A673 (cell line): ENCODE data around the gene SMAGP.

Experiments
- EZH2 ChIP-seq: fragments of 200-600 bp; sonication (generic); IDR thresholded peaks from 2 replicates; pipeline ENCODE4 v1.6.1; 2017; ENCODE audit warnings: borderline replicate concordance, low read depth, mild to moderate bottlenecking, mixed read lengths, antibody characterized with exemption, low read length; ENCODE audit not compliant: poor library complexity, severe bottlenecking
- TF ChIP-seq, protein P1 (sequence below): fragments of 300-800, 200-600 bp; sonication (generic); conservative IDR thresholded peaks from 2 replicates; pipeline ENCODE4 v1.5.1; 2017; ENCODE audit warnings: low read depth, mild to moderate bottlenecking, antibody characterized with exemption, low read length, moderate library complexity, mixed read lengths

DNA sequence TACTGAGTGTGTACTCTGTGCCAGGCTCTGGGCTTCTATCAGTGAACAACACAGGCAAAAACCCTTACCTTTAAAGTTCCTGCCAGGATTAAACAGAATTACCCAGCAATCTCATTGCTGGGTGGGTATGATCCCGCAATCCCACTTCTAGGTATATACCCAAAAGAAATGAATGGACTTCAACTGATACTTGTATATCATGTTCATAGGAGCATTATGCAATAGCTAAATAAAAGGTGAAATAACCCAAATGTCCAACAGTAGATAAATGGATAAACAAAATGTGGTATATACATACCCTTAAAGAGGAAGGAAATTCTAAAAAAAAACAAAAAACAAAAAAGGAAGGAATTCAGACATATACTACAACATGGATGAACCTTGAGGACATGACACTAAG lies 16.9 kb downstream of the SMAGP start:
- TF ChIP-seq, protein P1, sequence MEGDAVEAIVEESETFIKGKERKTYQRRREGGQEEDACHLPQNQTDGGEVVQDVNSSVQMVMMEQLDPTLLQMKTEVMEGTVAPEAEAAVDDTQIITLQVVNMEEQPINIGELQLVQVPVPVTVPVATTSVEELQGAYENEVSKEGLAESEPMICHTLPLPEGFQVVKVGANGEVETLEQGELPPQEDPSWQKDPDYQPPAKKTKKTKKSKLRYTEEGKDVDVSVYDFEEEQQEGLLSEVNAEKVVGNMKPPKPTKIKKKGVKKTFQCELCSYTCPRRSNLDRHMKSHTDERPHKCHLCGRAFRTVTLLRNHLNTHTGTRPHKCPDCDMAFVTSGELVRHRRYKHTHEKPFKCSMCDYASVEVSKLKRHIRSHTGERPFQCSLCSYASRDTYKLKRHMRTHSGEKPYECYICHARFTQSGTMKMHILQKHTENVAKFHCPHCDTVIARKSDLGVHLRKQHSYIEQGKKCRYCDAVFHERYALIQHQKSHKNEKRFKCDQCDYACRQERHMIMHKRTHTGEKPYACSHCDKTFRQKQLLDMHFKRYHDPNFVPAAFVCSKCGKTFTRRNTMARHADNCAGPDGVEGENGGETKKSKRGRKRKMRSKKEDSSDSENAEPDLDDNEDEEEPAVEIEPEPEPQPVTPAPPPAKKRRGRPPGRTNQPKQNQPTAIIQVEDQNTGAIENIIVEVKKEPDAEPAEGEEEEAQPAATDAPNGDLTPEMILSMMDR = no peak
- TF ChIP-seq EZH2 = no peak
